Transverse colon (tissue), 3 donors: ENCODE measurements around the gene MAIP1.

Experiments used
- CTCF ChIP-seq, 5 experiments: fragments of 200-600 bp in 3 of 5; fragments of 450-650 bp in 2 of 5; sonication (generic) in 3 of 5; IDR thresholded peaks; 1 replicate in 2 of 5; 2 replicates in 3 of 5; pipeline ENCODE4 v1.5.1; 2016 to 2017; ENCODE audit warnings: antibody characterized with exemption in 5 of 5, inconsistent platforms in 3 of 5, mild to moderate bottlenecking in 2 of 5, moderate library complexity in 1 of 5
- EP300 ChIP-seq: sonication (generic); formaldehyde crosslinking; IDR thresholded peaks from one replicate; pipeline ENCODE4 v1.6.1; 2017; ENCODE audit warnings: antibody characterized with exemption, low read depth
- POLR2A ChIP-seq: fragments of 450-650 bp; IDR thresholded peaks from one replicate; pipeline ENCODE4 v1.6.1; 2016; ENCODE audit warnings: antibody characterized with exemption, mild to moderate bottlenecking, moderate library complexity

GRCh38 chr2:199955339-199956061, at the start of gene MAIP1, which contains the start of gene TYW5:
- TF ChIP-seq CTCF (IDR thresholded peaks at IDR 0.05) (peak in 4 of 5 experiments; percentile 12 to 34 (median 30)), POLR2A (peak; percentile 84), EP300 (no peak)
